ENCODE data around the gene IFT88.

Gene IFT88

GRCh38 chr13:20546556-20546955, 20.4 kb upstream of the IFT88 start:
- no peak overlapping the region for H3K27ac ChIP-seq
- TF ChIP-seq ZFX (IDR thresholded peaks at IDR 0.05): no peak
- TF ChIP-seq CTCF (conservative IDR thresholded peaks at IDR 0.05): no peak

GRCh38 chr13:20547479-20547908, 19.5 kb upstream of the IFT88 start:
- H3K27ac ChIP-seq: no peak overlapping the region
- TF ChIP-seq CTCF (conservative IDR thresholded peaks at IDR 0.05): no peak
- no peak for TF ChIP-seq ZFX (IDR thresholded peaks at IDR 0.05)

- no peak overlapping the region for H3K27ac ChIP-seq
- TF ChIP-seq ZFX (IDR thresholded peaks at IDR 0.05) (no peak), CTCF (conservative IDR thresholded peaks at IDR 0.05) (no peak)
Measured at GRCh38 chr13:20550799-20551198, 16.2 kb upstream of the IFT88 start.

GRCh38 chr13:20553311-20553710, 13.6 kb upstream of the IFT88 start:
- H3K27ac ChIP-seq: no peak overlapping the region
- TF ChIP-seq ZFX (IDR thresholded peaks at IDR 0.05) (no peak), CTCF (conservative IDR thresholded peaks at IDR 0.05) (no peak)

GRCh38 chr13:20558982-20559381, 8.0 kb upstream of the IFT88 start:
- no peak overlapping the region for H3K27ac ChIP-seq
- TF ChIP-seq ZFX (IDR thresholded peaks at IDR 0.05): no peak
- TF ChIP-seq CTCF (conservative IDR thresholded peaks at IDR 0.05): no peak

- no peak for TF ChIP-seq CTCF (conservative IDR thresholded peaks at IDR 0.05)
- TF ChIP-seq ZFX (IDR thresholded peaks at IDR 0.05): no peak
- H3K27ac ChIP-seq: no peak overlapping the region
Measured at GRCh38 chr13:20559659-20560356, 7.1 kb upstream of the IFT88 start.

- no peak overlapping the region for H3K27ac ChIP-seq
- TF ChIP-seq CTCF (conservative IDR thresholded peaks at IDR 0.05): no peak
- no peak for TF ChIP-seq ZFX (IDR thresholded peaks at IDR 0.05)
Measured at GRCh38 chr13:20561741-20562140, 5.2 kb upstream of the IFT88 start.

Measured in C4-2B (cell line).